ENCODE measurements around the gene NUP85. TPM values are rescaled to one million over a fixed set of nuclear protein-coding genes. Genes with fewer than 3 reads are reported as not detected.

NUP85 gene
- polyA plus RNA-seq, 2 of the 4 experiments (the other 2 are of a cell fraction): 83.4 to 110 TPM

- ChIA-PET CTCF (interaction anchor here (0.6 to 6.2 kb wide), 15 partner anchors 8 to 371 kb away, joined by 3 to 102 read pairs (median 4); partner anchors contain the start of genes MIF4GD, SLC25A19 and SMIM5), POLR2A (interaction anchor here (0.6 to 3.8 kb wide), 20 partner anchors 8 to 349 kb away, joined by 3 to 86 read pairs (median 4); partner anchors contain the start of genes GRB2, MIF4GD, NT5C and NUP85)
- WGBS (ENCODE audit: missing lambda C conversion rate): under 1% methylated on average over 20 of the region's 23 CpGs
Measured at GRCh38 chr17:75262112-75262606, 56.7 kb downstream of the NUP85 start.

GRCh38 chr17:75263055-75263454 is 57.6 kb downstream of the NUP85 start:
- peak overlapping the region; percentile 97 for H3K4me2 ChIP-seq
- TF ChIP-seq RARB (CRISPR knock-in tag; IDR thresholded peaks at IDR 0.05): no peak
- no peak for TF ChIP-seq RCOR1 (IDR thresholded peaks at IDR 0.05; ENCODE audit: low read depth, low read length)
- TF ChIP-seq RAD21 (conservative IDR thresholded peaks at IDR 0.05 in 1 of 2, IDR thresholded peaks at IDR 0.05 in 1 of 2): 0 out of 5 replicates have a peak, but pooled peaks of 1 of the 2 experiments have one; percentile 12
- TF ChIP-seq HMGXB4 (CRISPR knock-in tag; IDR thresholded peaks at IDR 0.05; ENCODE audit: borderline replicate concordance): no peak
- TF ChIP-seq JUN (IDR thresholded peaks at IDR 0.05): 0 out of 5 replicates have a peak, but pooled peaks of 1 of the 2 experiments have one; percentile 18
- H3K4me3 ChIP-seq: peak overlapping the region; percentile 97; the same call in 2 of the 3 replicates
- DNase-seq (ENCODE audit: low read depth in 1 of 2, low spot score in 1 of 2): no peak
- ChIA-PET POLR2A (interaction anchor here (1.0 to 3.8 kb wide), 4 partner anchors 7 to 143 kb away, joined by 9 to 86 read pairs (median 18); partner anchors contain the start of genes GRB2, MIF4GD, NUP85 and SLC25A19), CTCF (interaction anchor here (0.5 to 6.2 kb wide), 9 partner anchors 8 to 207 kb away, joined by 3 to 102 read pairs (median 4); partner anchors contain the start of genes MIF4GD and SLC25A19)
- no peaks in the 10 kb centered on the region for H3K9me3 ChIP-seq
- FAIRE-seq: no peak
- peaks cover 29% of the 10 kb centered on the region for H3K4me1 ChIP-seq
- no peak for ATAC-seq
- WGBS (ENCODE audit: missing lambda C conversion rate): 86% methylated on average over 4 of the region's 4 CpGs
- no peak overlapping the region; a peak in 1 of 6 replicates for H3K27ac ChIP-seq

More at GRCh38 chr17:75262112-75262606, 56.7 kb downstream of the NUP85 start:
- peaks cover 22% of the 10 kb centered on the region for H3K4me1 ChIP-seq
- no peak for FAIRE-seq
- peak overlapping the region; percentile 97 for H3K4me2 ChIP-seq
- ATAC-seq: peak; percentile 25 to 36; a peak in 5 of 6 replicates
- H3K27ac ChIP-seq: peak overlapping the region; percentile 96
- TF ChIP-seq ZFP36 (IDR thresholded peaks at IDR 0.05; ENCODE audit: borderline replicate concordance, partially characterized antibody): no peak
- peak; percentile 87 for TF ChIP-seq KDM5A (IDR thresholded peaks at IDR 0.05)
- no peaks in the 10 kb centered on the region for H3K9me3 ChIP-seq
- no peak for DNase-seq (ENCODE audit: low read depth in 1 of 2, low spot score in 1 of 2)
- H3K4me3 ChIP-seq: peak overlapping the region; percentile 97

GRCh38 chr17:75265614-75266315 is 60.3 kb downstream of the NUP85 start:
- 94% methylated on average over 17 of the region's 17 CpGs for WGBS (ENCODE audit: missing lambda C conversion rate)
- no peak overlapping the region for H3K4me2 ChIP-seq
- FAIRE-seq (no peak), DNase-seq (ENCODE audit: low read depth in 1 of 2, low spot score in 1 of 2) (no peak), ATAC-seq (no peak)
- no peak overlapping the region for H3K27ac ChIP-seq
- H3K4me3 ChIP-seq: no peak overlapping the region
- POLR2A ChIA-PET: no interaction called here
- no peak for TF ChIP-seq EP300 (IDR thresholded peaks at IDR 0.05)
- no peak for TF ChIP-seq ZSCAN20 (CRISPR knock-in tag; IDR thresholded peaks at IDR 0.05)
- TF ChIP-seq NR3C1 (IDR thresholded peaks at IDR 0.05): no peak
- TF ChIP-seq POLR2AphosphoS2 (conservative IDR thresholded peaks at IDR 0.05; ENCODE audit: low read length): no peak
- TF ChIP-seq FOXS1 (CRISPR knock-in tag; IDR thresholded peaks at IDR 0.05): no peak
- TF ChIP-seq POLR2A (IDR thresholded peaks at IDR 0.05; ENCODE audit: low read length): no peak
- H3K9me3 ChIP-seq: no peaks in the 10 kb centered on the region
- peaks cover 25% of the 10 kb centered on the region for H3K4me1 ChIP-seq
- CTCF ChIA-PET: interaction anchor here (1.6 to 8.4 kb wide), 3 partner anchors 17 to 147 kb away, joined by 6 to 110 read pairs (median 7); no protein-coding TSS in a partner anchor

- Histone ChIP-seq H3K4me3 (no peak overlapping the region), H3K4me2 (no peak overlapping the region), H3K4me1 (peaks cover 25% of the 10 kb centered on the region), H3K27ac (no peak overlapping the region), H3K9me3 (no peaks in the 10 kb centered on the region)
- ChIA-PET CTCF (interaction anchor here (0.6 to 8.4 kb wide), 6 partner anchors 16 to 152 kb away, joined by 3 to 110 read pairs (median 5); no protein-coding TSS in a partner anchor), POLR2A (interaction anchor here (0.9 kb wide), 1 partner anchor 139 kb away, joined by 3 read pairs; the partner anchor contains the start of gene GRB2)
- ATAC-seq (no peak), FAIRE-seq (no peak), DNase-seq (ENCODE audit: low read depth in 1 of 2, low spot score in 1 of 2) (no peak)
- WGBS (ENCODE audit: missing lambda C conversion rate): 91% methylated on average over 13 of the region's 13 CpGs
- TF ChIP-seq MAZ (IDR thresholded peaks at IDR 0.05; ENCODE audit: borderline replicate concordance, low read depth, low read length) (no peak), HDAC2 (IDR thresholded peaks at IDR 0.05) (peak; percentile 61; the same call in 1 of the 2 replicates), SMC3 (IDR thresholded peaks at IDR 0.05) (no peak), CHD4 (IDR thresholded peaks at IDR 0.05; ENCODE audit: borderline replicate concordance) (0 out of 2 replicates have a peak, but pooled peaks have one; percentile 51), KDM1A (IDR thresholded peaks at IDR 0.05; ENCODE audit: low read depth) (peak; percentile 93; the same call in 1 of the 2 replicates)
Measured at GRCh38 chr17:75266316-75267152, 61.1 kb downstream of the NUP85 start.

Measured in A549 (cell line).